HG03045 (cell line): Measurements from ENCODE around the gene CARS1.

Experiments used
- ATAC-seq: cut with Tn5 transposase; IDR thresholded peaks from one replicate; pipeline ENCODE4 v1.9.1; 2021; ENCODE audit warnings: mild to moderate bottlenecking, moderate library complexity; ENCODE audit not compliant: unreplicated experiment

Gene CARS1

GRCh38 chr11:2994336-2994730 lies 62.9 kb downstream of the CARS1 start:
- no peak for ATAC-seq

- ATAC-seq = no peak
Measured at GRCh38 chr11:2992997-2993325, 64.3 kb downstream of the CARS1 start.

- peak; percentile 80 for ATAC-seq
Measured at GRCh38 chr11:2992234-2992996, 64.8 kb downstream of the CARS1 start, which contains the start of gene NAP1L4. Gene NAP1L4 (minus strand): TSS chr11:2992329. CDS start chr11:2979220, 13,109 bp downstream.

GRCh38 chr11:2991452-2992233 lies 65.6 kb downstream of the CARS1 start:
- ATAC-seq = peak; percentile 42

GRCh38 chr11:2990617-2991451 lies 66.4 kb downstream of the CARS1 start:
- no peak for ATAC-seq

- ATAC-seq = no peak
Measured at GRCh38 chr11:2989551-2989950, 67.7 kb downstream of the CARS1 start.

GRCh38 chr11:2989006-2989405 lies 68.2 kb downstream of the CARS1 start:
- no peak for ATAC-seq

GRCh38 chr11:2987881-2988861 lies 69.1 kb downstream of the CARS1 start:
- no peak for ATAC-seq

GRCh38 chr11:2983908-2984307 lies 73.3 kb downstream of the CARS1 start:
- no peak for ATAC-seq

GRCh38 chr11:2982214-2982613 lies 75.0 kb downstream of the CARS1 start:
- ATAC-seq = no peak

- no peak for ATAC-seq
Measured at GRCh38 chr11:2981130-2981529, 76.1 kb downstream of the CARS1 start.

GRCh38 chr11:2980168-2980840 lies 76.9 kb downstream of the CARS1 start:
- ATAC-seq = no peak

- ATAC-seq = no peak
Measured at GRCh38 chr11:2977113-2977512, 80.1 kb downstream of the CARS1 start.

GRCh38 chr11:2976294-2977063 lies 80.7 kb downstream of the CARS1 start:
- ATAC-seq = no peak

- no peak for ATAC-seq
Measured at GRCh38 chr11:2975594-2975993, 81.6 kb downstream of the CARS1 start.

- no peak for ATAC-seq
Measured at GRCh38 chr11:2974272-2974671, 83.0 kb downstream of the CARS1 start.

- no peak for ATAC-seq
Measured at GRCh38 chr11:2968341-2968900, 88.8 kb downstream of the CARS1 start.

GRCh38 chr11:2964782-2965181 lies 92.4 kb downstream of the CARS1 start:
- no peak for ATAC-seq

GRCh38 chr11:2963761-2964160 lies 93.5 kb downstream of the CARS1 start:
- no peak for ATAC-seq
